HG03354 (cell line): ENCODE results near the gene HMGCR.
"Not testable (repeated sequence)": the region's sequence is repeated elsewhere in the genome, so short reads cannot be mapped to it uniquely, and the experiment has no call there.

Experiments
- ATAC-seq: cut with Tn5 transposase; IDR thresholded peaks from one replicate; pipeline ENCODE4 v1.9.1; 2021; ENCODE audit warnings: mild to moderate bottlenecking; ENCODE audit not compliant: unreplicated experiment, poor library complexity, severe bottlenecking

The HMGCR gene

GRCh38 chr5:75336615-75337336, at the start of gene HMGCR:
Gene HMGCR (plus strand): TSS chr5:75337220. CDS start chr5:75342606, 5,386 bp downstream.
- peak; percentile 99 for ATAC-seq

GRCh38 chr5:75291844-75292243, 45.2 kb upstream of the HMGCR start:
- not testable (repeated sequence) for ATAC-seq

- ATAC-seq: no peak
Measured at GRCh38 chr5:75300084-75300483, 36.9 kb upstream of the HMGCR start.

DNA sequence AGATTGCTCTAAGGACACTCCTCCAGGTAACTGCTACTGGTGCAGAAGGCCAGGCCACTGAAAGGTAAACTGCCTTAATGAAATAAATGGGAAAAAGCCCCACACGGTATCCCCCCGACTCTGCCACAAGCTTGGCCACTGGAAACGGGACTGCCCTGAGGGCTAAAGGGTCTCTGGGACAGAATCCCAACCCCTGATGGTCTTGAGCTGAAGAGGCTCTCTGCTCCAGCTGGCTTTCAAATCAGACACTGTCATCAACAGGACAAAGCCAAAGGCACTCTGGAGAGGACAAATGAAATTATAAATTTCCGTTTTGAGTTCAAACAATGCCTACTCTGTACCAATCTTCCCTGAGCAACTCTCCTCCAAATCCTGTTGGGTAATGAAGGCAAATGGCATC, 33.6 kb upstream of the HMGCR start:
- ATAC-seq: no peak

- ATAC-seq: not testable (repeated sequence)
Measured at GRCh38 chr5:75304486-75304885, 32.5 kb upstream of the HMGCR start.

GRCh38 chr5:75306746-75307145, 30.3 kb upstream of the HMGCR start:
- ATAC-seq: no peak

DNA sequence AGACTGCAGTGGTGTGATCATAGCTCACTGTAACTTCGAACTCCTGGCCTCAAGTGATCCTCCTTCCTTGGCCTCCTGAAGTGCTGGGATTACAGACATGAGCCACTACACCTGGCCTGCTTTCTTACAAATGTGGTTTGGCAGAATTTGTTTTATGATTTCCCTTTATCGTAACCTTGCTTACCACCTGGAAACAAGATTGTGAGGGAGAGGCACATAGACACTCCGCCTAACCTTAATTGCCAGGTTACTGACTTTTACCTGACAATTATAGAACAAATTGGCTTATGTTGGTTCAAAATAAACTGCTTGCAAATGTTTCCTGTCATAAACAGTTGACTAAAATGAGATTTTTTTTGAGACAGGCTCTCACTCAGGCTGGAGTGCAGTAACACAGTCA, 26.8 kb upstream of the HMGCR start:
- ATAC-seq: no peak

GRCh38 chr5:75319148-75319547, 17.9 kb upstream of the HMGCR start:
- ATAC-seq: not testable (repeated sequence)

- no peak for ATAC-seq
Measured at GRCh38 chr5:75319638-75320037, 17.4 kb upstream of the HMGCR start.

DNA sequence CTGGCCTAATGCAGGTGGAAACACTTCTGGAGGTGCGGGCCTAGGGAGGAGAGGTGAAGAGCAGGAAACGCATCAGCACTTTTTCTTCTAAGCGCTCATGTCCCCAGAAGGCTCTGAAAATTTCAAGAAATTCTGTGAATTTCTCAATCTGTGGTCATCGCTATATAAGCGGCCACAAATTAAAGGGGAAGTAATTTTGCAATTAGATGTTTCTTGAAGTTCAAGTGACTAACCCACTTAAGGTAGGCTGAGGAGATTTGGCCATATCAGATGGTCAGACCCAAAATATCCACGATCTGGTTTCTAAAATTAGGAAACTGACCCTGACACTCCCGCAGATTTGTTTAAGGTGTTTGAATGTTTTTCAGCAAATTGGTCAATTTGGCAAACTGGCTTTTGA, 16.6 kb upstream of the HMGCR start:
- ATAC-seq: no peak

DNA sequence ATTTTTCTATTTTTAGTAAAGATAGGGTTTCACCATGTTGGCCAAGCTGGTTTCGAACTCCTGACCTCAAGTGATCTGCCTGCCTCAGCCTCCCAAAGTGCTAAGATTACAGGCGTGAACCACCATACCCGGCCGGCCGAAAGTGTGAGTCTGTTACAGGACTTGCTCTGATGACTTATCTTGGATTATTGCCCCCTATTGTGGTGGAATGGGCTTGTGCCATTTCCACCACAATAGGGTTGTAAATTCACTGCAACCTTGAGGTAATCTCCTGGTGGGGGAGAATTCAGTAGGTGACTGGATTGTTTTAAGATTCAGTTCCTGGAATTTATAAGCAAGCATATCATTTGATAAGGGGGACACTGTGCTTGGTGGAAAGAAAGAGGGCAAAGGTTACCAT, 15.0 kb upstream of the HMGCR start:
- ATAC-seq: no peak

DNA sequence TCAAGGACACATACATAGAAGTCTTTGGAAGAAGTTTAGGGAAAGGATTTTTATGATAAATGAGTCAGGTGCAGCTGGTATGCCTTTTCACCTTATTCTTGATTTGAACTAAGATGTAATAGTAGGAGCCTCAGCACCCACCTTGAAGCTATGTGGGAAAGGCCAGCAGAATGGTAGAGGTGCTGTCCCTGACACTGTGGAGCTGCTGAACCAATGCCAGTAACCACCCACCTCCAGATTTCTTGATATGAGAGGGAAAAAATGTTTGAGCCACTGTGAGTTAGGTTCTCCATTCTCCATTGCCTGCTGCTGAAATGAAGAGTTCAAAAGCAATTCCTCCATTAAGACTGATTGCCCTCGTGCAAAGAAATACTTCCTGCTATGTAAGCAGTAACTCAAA, 12.2 kb upstream of the HMGCR start:
- no peak for ATAC-seq

DNA sequence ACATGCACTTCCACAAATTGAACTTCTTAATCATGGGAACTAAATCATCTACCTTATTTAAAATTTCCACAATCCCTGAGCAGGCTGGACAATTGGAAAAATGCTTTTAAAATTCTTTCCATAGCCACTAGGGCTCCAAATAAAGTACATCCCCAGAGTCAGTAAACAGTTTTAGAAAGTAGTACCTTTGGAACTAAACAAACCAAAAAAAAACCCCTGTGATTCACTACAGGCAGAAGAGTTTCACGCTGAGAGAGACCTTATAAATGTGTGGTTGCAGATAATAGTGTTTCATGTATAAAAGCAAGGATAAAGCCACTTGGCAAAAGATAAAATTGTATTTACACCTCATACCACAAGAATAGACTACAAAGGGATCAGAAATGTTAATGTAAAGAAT, 11.8 kb upstream of the HMGCR start:
- no peak for ATAC-seq

DNA sequence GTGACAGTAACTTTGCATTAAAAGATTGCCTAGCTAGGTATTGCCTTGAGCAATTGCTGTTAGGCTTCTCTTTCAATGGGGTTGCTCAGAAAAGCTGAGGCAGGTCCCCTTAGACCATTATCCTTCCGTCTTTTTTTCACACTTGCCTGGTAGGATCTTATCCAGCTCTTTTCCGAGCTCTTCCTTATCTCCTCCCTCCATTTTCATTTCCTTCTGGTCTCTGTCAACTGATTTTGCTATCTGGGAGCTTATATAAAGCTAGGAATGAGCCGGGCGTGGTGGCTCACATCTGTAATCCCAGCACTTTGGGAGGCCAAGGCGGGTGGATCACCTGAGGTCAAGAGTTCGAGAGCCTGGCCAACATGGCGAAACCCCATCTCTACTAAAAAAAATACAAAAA, 6.6 kb upstream of the HMGCR start:
- no peak for ATAC-seq

- no peak for ATAC-seq
Measured at GRCh38 chr5:75331095-75332090, 5.6 kb upstream of the HMGCR start.

DNA sequence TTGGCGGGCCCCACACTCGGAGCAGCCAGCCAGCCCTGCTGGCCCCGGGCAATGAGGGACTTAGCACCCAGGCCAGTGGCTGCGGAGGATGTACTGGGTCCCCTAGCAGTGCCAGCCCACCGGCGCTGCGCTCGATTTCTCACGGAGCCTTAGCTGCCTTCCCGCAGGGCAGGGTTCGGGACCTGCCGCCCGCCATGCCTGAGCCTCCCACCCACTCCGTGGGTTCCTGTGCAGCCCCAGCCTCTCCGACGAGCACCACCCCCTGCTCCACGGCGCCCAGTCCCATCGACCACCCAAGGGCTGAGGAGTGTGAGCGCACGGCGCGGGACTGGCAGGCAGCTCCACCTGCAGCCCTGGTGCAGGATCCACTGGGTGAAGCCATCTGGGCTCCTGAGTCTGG, 3.3 kb upstream of the HMGCR start:
- not testable (repeated sequence) for ATAC-seq

DNA sequence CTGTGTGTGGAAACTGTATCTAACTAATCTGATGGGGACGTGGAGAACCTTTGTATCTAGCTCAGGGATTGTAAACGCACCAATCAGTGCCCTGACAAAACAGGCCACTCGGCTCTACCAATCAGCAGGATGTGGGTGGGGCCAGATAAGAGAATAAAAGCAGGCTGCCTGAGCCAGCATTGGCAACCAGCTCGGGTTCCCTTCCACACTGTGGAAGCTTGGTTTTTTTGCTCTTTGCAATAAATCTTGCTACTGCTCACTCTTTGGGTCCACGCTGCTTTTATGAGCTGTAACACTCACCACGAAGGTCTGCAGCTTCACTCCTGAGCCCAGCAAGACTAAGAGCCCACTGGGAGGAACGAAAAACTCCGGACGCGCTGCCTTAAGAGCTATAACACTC, 2.6 kb upstream of the HMGCR start:
- ATAC-seq: not testable (repeated sequence)

GRCh38 chr5:75335486-75335885, 1.5 kb upstream of the HMGCR start:
- ATAC-seq: no peak

DNA sequence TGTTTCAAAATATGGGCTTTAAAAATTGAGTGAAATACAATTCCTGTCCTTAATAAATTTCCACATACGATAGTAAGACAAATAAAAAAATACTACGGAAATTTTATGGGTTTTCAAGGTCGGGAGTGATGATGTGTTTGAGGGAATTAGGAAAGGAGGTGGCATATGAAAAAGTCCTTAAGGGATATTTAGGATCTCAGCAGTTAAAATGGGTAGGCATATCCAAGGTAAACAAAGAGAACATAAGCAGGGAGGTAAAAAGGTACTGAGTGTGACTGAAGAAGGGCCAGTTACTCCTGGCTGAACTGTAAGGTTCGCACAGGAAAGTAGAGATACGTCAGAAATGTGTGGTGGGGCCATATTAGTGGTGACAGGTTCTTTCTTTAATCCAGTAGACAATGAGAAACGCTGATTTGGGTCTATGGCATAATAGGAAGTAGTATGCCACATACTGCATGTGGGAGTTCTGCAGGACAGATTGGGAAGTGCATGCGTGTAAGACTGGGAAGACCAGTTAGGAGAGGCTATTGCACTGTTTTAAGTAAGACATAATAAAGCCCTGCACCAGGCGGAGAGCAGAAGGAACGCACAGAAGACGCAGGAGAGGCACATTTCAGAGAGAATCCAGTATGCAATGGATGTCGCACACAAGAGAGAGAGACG, 937 bp upstream of the HMGCR start:
- ATAC-seq: peak; percentile 9

GRCh38 chr5:75337366-75338021, 474 bp downstream of the HMGCR start:
- ATAC-seq: peak; percentile 11
